HG03135 (cell line): ENCODE data around the gene IL1RAPL1.

Experiments used
- ATAC-seq: cut with Tn5 transposase; IDR thresholded peaks from one replicate; pipeline ENCODE4 v1.9.1; 2021; ENCODE audit warnings: mild to moderate bottlenecking, moderate library complexity; ENCODE audit not compliant: unreplicated experiment

Gene IL1RAPL1

DNA sequence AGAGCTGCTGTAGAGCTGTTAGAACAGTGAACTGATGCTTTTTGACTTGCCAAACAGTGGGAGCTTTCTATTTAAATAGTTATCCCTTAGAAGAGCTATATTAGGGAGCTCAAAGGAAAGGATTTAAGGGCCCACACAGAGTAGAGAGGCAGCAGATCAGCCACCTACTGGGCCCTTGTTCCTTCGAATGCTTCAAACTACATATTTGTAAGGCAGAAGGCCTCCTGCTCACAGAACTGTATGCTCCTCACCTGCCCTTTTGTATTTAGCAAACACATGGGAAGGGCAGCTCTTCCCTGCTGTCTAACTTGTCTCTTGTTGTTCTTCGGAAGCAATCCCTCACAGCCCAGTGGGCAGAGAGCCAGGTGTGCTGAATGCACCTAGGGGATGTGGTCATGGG lies 38.0 kb downstream of the IL1RAPL1 start:
- ATAC-seq: no peak

GRCh38 chrX:28626515-28626914 lies 39.3 kb downstream of the IL1RAPL1 start:
- no peak for ATAC-seq

GRCh38 chrX:28628120-28628519 lies 40.9 kb downstream of the IL1RAPL1 start:
- no peak for ATAC-seq

- no peak for ATAC-seq
Measured at GRCh38 chrX:28638775-28639174, 51.5 kb downstream of the IL1RAPL1 start.

GRCh38 chrX:28639451-28639850 lies 52.2 kb downstream of the IL1RAPL1 start:
- ATAC-seq: no peak

GRCh38 chrX:28649541-28649940 lies 62.3 kb downstream of the IL1RAPL1 start:
- ATAC-seq: no peak

GRCh38 chrX:28651186-28651585 lies 63.9 kb downstream of the IL1RAPL1 start:
- ATAC-seq: no peak

DNA sequence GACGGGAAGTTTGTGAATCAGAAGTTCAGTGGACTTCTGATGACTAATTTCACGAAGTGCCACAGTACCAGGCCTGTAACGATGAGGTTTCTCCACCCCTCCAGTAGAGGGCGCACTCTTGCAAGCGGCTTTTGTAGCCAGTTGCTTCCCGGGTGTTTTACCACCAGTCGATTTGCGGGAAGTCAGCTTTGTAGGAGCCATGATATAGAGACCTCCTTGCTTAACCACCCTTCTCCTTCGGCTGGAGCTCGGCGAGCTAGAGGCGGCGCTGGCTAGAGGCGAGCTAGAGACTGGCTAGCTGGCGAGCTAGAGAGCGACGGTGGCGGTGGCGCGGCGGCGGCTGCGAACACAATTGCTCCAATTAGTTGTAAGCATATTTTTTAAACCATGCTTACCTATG lies 72.0 kb downstream of the IL1RAPL1 start:
- no peak for ATAC-seq

- no peak for ATAC-seq
Measured at GRCh38 chrX:28665778-28666177, 78.5 kb downstream of the IL1RAPL1 start.

DNA sequence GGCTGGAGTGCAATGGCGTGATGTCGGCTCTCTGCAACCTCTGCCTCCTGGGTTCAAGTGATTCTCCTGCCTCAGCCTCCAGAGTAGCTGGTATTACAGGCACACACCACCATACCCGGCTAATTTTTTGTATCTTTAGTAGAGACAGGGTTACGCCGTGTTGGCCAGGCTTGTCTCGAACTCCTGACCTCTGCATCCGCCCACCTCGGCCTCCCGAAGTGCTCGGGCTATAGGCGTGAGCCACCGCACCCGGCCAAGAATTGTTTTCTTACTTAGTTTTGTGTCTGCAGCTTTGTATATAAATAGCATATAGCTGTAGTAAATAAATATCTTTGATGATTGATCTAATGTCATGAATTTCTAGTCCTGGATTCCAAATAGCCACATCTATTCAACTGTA lies 81.1 kb downstream of the IL1RAPL1 start:
- no peak for ATAC-seq

- ATAC-seq: no peak
Measured at GRCh38 chrX:28668957-28669356, 81.7 kb downstream of the IL1RAPL1 start.

DNA sequence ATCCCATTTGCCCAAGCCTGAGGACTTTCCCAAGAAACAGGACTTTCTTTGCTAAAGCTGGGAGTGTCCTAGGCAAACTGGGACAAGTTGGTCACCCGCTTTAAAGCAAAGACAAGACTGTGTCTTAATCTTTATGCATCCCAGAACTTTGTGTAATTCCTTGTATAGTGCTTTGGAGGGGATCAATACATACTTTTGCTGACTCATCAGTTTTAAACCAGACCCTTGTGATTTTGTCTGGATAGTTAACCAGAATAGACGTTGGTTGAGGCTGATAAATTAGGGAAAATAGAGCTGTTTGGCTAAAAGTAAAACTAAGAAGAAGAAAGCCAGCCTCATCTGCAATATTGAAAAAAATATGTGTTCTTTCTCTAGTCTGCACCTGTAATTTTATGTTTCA lies 82.8 kb downstream of the IL1RAPL1 start:
- no peak for ATAC-seq

DNA sequence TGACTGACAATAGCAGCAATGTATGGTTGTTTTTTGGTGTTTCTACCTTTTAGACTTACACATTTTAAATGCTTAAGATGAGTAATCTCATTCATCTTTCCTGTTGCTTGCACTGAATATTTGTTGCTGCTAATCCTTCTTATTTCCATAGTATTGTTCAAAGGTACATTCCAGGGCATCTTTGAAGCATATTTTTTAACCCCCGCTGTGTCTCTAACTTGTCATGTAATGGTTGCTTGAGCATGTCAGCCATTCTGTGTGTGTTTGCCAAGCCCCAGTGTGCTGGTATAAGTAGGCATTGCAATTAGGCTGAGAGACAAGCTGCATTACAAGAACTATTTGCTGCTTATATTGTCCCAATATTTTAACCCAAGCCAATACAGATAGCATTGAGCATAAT lies 87.9 kb downstream of the IL1RAPL1 start:
- no peak for ATAC-seq

GRCh38 chrX:28693101-28693500 lies 105.9 kb downstream of the IL1RAPL1 start:
- no peak for ATAC-seq

- ATAC-seq: no peak
Measured at GRCh38 chrX:28697732-28698131, 110.5 kb downstream of the IL1RAPL1 start.

- no peak for ATAC-seq
Measured at GRCh38 chrX:28701222-28701621, 114.0 kb downstream of the IL1RAPL1 start.

DNA sequence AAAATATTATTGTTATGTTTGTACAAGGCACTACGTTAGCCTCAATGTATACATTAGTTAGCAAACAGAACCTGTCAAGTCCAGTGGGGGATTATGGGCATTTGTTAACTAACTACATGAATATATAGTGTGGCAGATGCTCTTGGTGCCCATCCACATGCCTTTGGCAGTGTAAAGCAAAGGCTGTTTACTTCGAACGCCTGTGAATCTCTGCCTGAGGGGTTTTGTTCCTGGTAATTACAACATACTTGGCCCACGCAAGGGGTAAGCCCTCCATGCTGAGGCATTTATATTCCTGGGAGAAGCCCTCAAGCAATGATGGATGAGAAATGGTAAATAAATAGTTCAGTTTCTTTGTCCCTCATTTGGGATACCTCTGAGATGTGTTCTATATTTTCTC lies 119.7 kb downstream of the IL1RAPL1 start:
- no peak for ATAC-seq

- no peak for ATAC-seq
Measured at GRCh38 chrX:28709421-28709820, 122.2 kb downstream of the IL1RAPL1 start.

GRCh38 chrX:28717864-28718263 lies 130.6 kb downstream of the IL1RAPL1 start:
- ATAC-seq: no peak

GRCh38 chrX:28718450-28718849 lies 131.2 kb downstream of the IL1RAPL1 start:
- ATAC-seq: no peak

DNA sequence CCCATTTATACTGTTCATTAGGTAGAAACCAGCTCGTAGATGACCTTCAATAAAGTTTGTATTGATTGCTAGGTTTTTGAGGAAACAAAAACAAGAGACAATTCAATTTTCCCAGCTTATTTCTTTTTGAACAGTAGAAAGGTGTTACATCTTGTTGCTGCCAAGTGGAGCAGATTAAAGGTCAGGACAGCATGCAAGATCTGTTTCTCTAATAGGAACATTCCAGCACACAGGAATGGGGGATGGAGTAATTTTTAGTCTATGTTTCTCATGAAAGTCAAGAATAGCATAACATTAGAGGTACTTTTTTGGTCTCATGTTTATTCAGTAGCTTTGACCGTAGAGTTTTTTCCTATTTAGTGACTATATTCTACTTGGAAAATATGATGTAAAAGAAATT lies 132.4 kb downstream of the IL1RAPL1 start:
- ATAC-seq: no peak

DNA sequence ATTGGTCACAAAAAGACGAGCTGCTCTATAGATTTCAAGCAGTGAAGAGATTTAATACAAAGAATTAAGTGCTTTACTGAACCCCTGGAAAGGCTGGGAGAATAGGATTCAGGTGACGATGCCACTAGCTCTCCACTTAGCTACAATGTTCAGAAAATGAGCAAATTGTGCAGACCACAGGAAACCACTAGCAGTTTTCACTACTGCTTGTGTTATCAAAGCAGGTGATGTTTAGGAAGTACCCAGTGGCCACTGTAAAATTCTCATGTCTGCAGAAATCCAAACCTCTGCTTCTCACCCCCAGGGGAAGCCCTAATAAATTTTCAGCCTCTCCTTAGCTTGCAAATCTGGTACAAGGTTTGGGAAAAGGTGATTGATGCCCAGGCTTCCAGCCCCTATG lies 165.1 kb downstream of the IL1RAPL1 start:
- no peak for ATAC-seq

- ATAC-seq: no peak
Measured at GRCh38 chrX:28756175-28756574, 168.9 kb downstream of the IL1RAPL1 start.

DNA sequence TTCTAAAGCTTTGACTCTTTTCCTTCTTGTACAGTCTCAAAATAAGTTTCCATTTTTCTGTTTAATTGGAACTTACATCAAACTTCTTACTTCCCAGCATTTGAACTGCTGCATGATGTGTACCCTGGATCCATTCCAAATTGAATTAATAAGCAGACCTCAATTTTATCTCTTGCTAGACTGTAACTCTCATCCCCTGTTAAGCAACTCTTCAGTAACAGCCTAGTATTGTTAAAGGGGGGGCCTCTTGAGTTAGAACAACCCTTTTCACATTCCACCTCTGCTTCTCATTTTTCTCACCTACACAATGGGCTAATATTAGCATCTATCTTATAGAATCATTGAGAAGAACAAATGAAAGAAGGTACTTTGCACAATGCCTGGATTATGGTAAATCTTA lies 169.4 kb downstream of the IL1RAPL1 start:
- ATAC-seq: no peak
